Epithelial cell of prostate (primary cell): ENCODE data around the gene CC2D1A.
A peak's percentile ranks its signal among the peaks of the same experiment; 100 is the strongest.
"Not testable (repeated sequence)": the region's sequence is repeated elsewhere in the genome, so short reads cannot be mapped to it uniquely, and the experiment has no call there.

Source experiments
- DNase-seq: peaks from one replicate; pipeline ENCODE4 v3.0.0-alpha.2; 2011; ENCODE audit warnings: low read depth, low spot score
- H3K27ac ChIP-seq: fragments of 450-650 bp; 2 replicates; pipeline ENCODE4 v1.5.1; 2017; ENCODE audit warnings: mild to moderate bottlenecking

CC2D1A gene

DNA sequence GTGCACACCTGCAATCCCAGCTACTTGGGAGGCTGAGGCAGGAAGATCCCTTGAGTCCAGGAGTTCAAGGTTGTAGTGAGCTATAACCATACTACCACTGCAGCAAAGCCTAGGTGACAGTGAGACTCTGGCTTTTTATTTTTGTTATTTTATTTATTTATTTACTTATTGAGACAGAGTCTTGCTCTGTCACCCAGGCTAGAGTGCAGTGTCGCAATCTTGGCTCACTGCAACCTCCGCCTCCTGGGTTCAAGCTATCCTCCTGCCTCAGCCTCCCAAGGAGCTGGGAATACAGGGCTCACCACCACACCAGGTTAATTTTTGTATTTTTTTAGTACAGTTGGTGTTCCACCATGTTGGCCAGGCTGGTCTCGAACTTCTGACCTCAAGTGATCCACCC, 67.5 kb downstream of the CC2D1A start:
- peak overlapping the region; percentile 16 for H3K27ac ChIP-seq
- DNase-seq: not testable (repeated sequence)

DNA sequence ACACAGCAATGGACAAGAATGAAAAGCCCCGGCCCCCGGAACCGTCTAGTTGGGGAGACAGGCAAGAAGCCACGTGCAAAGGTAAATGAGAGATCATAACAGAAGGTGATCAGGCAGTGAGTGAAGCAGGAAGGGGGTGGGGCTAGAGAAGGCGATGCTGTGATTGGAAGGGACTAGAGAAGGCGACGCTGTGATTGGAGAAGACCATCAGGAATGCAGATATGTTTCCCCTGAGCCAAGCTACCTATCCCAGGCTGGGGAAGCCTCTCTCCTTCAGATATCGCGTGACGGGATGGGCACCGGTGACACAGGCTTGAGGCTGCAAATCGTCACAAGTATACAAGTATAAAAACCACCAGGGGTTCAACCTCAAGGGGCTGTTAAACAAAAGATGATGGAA, 68.1 kb downstream of the CC2D1A start:
- H3K27ac ChIP-seq: peak overlapping the region; percentile 16
- peak; percentile 31 for DNase-seq

DNA sequence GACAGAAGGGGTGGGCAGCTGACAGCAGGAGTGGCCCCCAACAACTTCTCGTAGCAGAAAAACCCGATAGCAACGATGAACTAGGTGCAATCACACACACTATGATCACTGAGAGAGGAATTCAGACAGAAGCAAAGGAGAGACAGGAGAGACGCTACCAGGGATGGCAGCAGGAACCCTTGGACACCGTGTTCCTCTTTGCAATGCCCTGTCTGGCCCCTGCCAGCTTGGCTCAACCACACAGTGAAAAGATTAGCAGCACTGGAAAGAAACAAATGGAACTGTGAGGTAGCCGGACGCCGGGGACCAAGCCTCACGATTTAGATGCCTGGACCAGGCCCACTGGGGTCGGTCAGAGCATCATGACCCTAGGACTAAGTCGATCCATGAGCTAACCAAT, 69.9 kb downstream of the CC2D1A start:
- no peak for DNase-seq
- no peak overlapping the region for H3K27ac ChIP-seq

DNA sequence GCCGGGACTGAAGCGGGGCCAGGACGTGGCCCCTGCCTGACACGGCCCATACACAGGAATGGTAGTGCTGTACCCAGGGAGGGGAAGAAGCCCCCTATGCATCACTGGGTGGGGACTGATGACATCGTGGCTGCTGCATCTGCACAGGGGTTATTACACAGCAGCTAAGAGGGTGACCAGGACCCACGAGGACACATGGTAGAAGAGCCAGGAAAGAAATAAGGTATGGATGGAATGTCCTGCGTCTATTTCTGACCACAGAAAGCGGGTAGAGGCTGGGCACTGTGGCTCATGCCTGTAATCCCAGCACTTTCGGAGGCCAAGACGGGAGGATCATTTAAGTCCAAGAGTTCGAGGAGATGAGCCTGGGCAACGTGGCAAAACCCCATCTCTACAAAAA, 70.4 kb downstream of the CC2D1A start:
- DNase-seq: no peak
- no peak overlapping the region for H3K27ac ChIP-seq

DNA sequence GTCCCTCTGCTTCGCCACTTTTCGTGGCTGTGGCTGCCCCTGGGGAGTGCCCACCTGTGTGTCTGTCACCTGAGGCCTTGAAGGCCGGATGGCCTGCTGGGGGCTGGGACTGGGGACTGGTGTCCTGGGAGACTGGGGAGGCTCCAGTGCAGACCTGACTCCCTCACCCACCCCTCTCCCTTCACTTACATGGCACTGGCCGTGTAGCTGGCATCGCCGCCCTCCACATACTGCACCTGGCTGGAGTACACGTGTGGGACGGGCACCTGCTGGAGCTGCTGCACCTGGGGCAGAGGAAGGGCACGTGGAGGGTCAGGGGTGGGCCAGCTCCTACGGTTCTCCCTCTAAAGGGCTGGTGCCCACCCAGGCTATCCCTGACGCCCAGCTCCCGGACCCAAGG, 71.8 kb downstream of the CC2D1A start:
- DNase-seq: no peak
- H3K27ac ChIP-seq: no peak overlapping the region

DNA sequence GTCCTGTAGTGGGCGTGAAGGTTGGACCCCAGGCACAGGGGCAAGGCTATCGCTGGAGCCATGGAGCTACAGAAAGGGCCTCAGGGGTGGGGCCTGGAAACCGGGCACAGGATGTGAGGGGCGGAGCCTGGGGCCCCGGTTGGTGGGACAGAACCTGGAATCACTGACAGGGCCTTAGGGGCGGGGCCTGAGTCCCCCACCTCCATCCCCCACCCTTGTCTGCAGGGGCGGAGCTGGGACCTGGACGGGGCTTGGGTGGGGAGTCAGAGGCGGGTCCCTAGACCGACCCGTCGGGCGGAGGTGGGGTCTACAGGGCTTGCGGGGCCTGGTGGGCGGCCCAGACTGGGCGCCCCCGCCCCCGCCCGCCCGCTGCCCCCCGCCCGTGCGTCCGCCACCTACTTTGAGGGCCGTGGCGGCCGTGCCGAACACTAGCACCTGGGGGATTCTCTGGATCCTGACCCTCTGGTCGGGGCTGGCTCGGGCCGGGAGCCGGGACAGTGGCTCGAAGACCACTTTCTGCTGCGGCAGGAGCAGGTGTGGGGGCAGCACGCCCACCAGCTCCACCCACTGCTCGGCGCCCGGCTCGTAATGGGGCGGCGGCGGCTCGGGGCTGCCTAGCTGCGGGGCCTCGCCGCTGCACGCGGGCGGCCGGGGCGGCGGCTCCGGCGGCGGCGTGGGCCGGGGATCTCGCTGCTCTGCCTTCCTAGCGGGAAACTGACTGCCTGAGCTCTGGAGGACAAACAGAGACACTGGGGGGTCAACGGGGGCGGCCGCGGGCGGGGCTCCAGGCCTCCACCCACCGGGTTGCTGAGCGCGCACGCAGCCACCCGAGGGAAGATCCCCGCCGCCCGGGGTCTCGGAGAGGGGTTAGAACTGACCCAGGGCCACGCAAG, 72.6 kb downstream of the CC2D1A start:
- no peak for DNase-seq
- H3K27ac ChIP-seq: no peak overlapping the region

DNA sequence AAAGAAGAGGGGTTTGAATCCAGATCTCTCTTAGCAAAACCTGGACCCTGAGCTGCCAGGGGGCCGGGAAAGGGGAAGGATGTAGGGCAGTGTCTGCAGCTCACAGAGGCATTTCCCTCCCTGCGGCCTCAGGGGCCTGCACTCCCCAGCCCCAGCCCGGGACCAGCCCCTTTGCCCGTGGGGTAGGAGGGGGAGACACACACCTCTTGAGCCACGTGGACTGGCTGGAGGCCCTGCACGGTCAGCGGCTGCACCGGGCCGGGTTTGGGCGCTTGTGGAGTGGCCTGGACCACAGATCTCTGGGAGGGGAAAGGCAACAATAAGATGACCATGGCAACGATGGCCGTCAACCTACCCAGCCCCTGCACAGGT, 73.2 kb downstream of the CC2D1A start:
- no peak overlapping the region for H3K27ac ChIP-seq
- no peak for DNase-seq

DNA sequence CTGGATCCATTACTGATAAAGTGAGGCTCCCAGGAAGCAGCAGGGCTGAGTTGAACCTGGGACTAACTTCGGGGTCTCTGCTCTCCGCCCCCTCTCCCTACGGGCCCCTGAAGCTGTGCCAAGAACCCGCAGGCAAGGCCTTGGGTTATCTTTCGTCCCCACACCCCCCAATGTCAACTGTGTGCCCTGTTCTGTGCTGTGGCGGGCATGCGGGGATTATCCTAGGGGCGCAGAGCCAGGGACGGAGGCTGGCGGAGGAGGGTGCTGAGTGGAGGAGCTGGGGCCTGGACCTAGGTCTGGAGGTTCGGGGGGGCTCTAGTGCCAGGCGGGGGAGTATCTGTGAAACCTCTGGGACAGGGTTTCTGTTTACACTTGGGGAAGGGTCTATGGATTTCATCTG, 73.7 kb downstream of the CC2D1A start:
- DNase-seq: no peak
- no peak overlapping the region for H3K27ac ChIP-seq

DNA sequence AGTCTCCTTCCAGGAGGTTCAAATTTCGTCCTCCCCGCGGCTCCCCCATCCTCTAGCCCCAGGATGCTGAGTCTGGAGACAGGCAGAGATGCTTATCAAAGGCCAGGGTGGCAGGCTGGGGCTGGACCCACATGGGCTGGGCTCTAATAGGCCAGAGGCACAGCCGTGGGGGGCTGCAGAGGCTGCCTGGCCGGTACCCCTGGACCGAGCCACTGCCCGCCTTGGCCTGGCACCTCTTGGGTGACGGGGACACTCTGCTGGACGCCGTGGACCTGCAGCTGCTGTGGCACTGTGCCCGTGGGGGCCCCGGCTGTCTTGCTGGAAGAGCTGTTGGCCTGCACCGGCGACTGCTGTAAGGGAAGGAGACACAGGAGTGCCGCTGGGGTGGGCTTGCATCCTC, 74.3 kb downstream of the CC2D1A start:
- no peak overlapping the region for H3K27ac ChIP-seq
- no peak for DNase-seq
